Renal cortical epithelial cell (primary cell): ENCODE data around the gene BPHL. TPM values are rescaled to one million over a fixed set of nuclear protein-coding genes. Genes with fewer than 3 reads are reported as not detected.
"Not testable (repeated sequence)": the region's sequence is repeated elsewhere in the genome, so short reads cannot be mapped to it uniquely, and the experiment has no call there.

Source experiments
- DNase-seq: peaks from one replicate; pipeline ENCODE4 v3.0.0-alpha.2; 2011; ENCODE audit warnings: low read depth
- total RNA-seq: library from RNA; depleted of rRNA; stranded (reverse); fragments of >200 nt; gene quantifications from 2 replicates; pipeline ENCODE4 v1.2.3, GENCODE V29; 2014

The BPHL gene
- total RNA-seq, 1 donor from 2014 or later = 23.9 TPM

- no peak for DNase-seq
Measured at GRCh38 chr6:3122823-3123182, 4.3 kb downstream of the BPHL start.

- DNase-seq = no peak
Measured at GRCh38 chr6:3124667-3125066, 6.2 kb downstream of the BPHL start.

- no peak for DNase-seq
Measured at GRCh38 chr6:3125815-3126214, 7.3 kb downstream of the BPHL start.

- no peak for DNase-seq
Measured at GRCh38 chr6:3128356-3129108, 10.0 kb downstream of the BPHL start.

- DNase-seq = no peak
Measured at GRCh38 chr6:3131695-3132094, 13.2 kb downstream of the BPHL start.

- DNase-seq = no peak
Measured at GRCh38 chr6:3133515-3133914, 15.0 kb downstream of the BPHL start.

- no peak for DNase-seq
Measured at GRCh38 chr6:3135668-3136291, 17.3 kb downstream of the BPHL start.

- DNase-seq = no peak
Measured at GRCh38 chr6:3136292-3137011, 17.9 kb downstream of the BPHL start.

GRCh38 chr6:3137057-3137777 lies 18.7 kb downstream of the BPHL start:
- DNase-seq = peak; percentile 57

GRCh38 chr6:3137873-3138272 lies 19.4 kb downstream of the BPHL start:
- not testable (repeated sequence) for DNase-seq

GRCh38 chr6:3138341-3138740 lies 19.8 kb downstream of the BPHL start:
- peak; percentile 56 for DNase-seq

GRCh38 chr6:3139090-3139903 lies 20.8 kb downstream of the BPHL start:
- DNase-seq = peak; percentile 79

GRCh38 chr6:3140201-3140600 lies 21.7 kb downstream of the BPHL start:
- DNase-seq = no peak

- no peak for DNase-seq
Measured at GRCh38 chr6:3142536-3142935, 24.0 kb downstream of the BPHL start.

- DNase-seq = no peak
Measured at GRCh38 chr6:3143158-3143557, 24.6 kb downstream of the BPHL start.

GRCh38 chr6:3144571-3144970 lies 26.1 kb downstream of the BPHL start:
- DNase-seq = no peak

GRCh38 chr6:3147914-3148757 lies 29.6 kb downstream of the BPHL start:
- DNase-seq = no peak

GRCh38 chr6:3151691-3152090 lies 33.2 kb downstream of the BPHL start:
- DNase-seq = no peak

GRCh38 chr6:3152689-3153088 lies 34.2 kb downstream of the BPHL start:
- no peak for DNase-seq

GRCh38 chr6:3155416-3155815 lies 36.9 kb downstream of the BPHL start:
- not testable (repeated sequence) for DNase-seq
